OCI-LY3 (cell line): ENCODE results near the gene BHLHE40.

Source experiments
- EZH2phosphoT487 ChIP-seq: fragments of 200-600 bp; shearing (Covaris generic); IDR thresholded peaks from 2 replicates; pipeline ENCODE4 v1.6.1; 2018; ENCODE audit warnings: antibody characterized with exemption, mixed run types, low read depth
- TF ChIP-seq, protein P1 (sequence below): fragments of 200-600, 300-600 bp; sonication (generic); IDR thresholded peaks from 2 replicates; pipeline ENCODE4 v1.5.1; 2014; ENCODE audit warnings: antibody characterized with exemption, low read length, low read depth

DNA sequence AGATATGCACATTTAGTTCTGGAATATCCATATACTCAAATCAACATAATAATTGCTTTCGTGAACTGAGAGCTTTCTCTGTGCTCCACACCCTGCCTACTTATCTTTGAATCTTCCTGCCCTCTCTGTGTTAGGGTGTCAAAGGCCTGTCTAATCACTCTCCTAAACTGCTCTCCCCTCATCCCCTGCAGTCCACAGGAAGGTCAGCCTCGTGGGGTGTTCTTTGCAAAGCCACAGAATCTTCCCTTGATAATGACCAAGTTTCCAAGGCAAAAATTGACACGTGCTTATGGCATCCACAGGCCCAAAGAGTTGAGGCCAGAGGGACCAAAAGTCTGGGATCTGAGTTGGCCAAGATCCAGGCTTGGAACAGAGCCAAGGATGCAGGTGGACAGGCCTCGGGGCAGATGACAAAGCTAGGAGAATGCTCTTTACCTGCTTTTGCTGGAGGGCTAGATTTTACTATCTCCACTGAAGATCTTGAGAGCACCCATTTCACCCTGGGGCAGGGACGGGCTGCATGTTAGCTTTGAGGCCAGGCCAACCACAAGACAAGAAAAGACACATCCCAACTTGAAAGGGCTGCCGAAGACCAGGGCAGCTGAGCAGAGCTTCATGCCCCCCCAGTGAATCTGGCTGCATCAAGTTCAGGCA lies 20.4 kb downstream of the BHLHE40 start:
- TF ChIP-seq, protein P1, sequence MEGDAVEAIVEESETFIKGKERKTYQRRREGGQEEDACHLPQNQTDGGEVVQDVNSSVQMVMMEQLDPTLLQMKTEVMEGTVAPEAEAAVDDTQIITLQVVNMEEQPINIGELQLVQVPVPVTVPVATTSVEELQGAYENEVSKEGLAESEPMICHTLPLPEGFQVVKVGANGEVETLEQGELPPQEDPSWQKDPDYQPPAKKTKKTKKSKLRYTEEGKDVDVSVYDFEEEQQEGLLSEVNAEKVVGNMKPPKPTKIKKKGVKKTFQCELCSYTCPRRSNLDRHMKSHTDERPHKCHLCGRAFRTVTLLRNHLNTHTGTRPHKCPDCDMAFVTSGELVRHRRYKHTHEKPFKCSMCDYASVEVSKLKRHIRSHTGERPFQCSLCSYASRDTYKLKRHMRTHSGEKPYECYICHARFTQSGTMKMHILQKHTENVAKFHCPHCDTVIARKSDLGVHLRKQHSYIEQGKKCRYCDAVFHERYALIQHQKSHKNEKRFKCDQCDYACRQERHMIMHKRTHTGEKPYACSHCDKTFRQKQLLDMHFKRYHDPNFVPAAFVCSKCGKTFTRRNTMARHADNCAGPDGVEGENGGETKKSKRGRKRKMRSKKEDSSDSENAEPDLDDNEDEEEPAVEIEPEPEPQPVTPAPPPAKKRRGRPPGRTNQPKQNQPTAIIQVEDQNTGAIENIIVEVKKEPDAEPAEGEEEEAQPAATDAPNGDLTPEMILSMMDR = no peak
- no peak for TF ChIP-seq EZH2phosphoT487
